Chondrocyte (in vitro differentiated cells): ENCODE measurements around the gene HMG20B. TPM values are rescaled to one million over a fixed set of nuclear protein-coding genes. Genes with fewer than 3 reads are reported as not detected.

Experiments used
- DNase-seq: peaks from one replicate; pipeline ENCODE4 v3.0.0; 2021; ENCODE audit warnings: mixed read lengths, low spot score
- H3K27ac Mint-ChIP-seq: one replicate; pipeline ENCODE4 v1.8.0; 2021; ENCODE audit warnings: mild to moderate bottlenecking, moderate library complexity, mixed read lengths; ENCODE audit not compliant: unreplicated experiment
- H3K27me3 Mint-ChIP-seq: 2 replicates; pipeline ENCODE4 v1.8.0; 2021; ENCODE audit warnings: low read depth, mixed read lengths
- H3K36me3 Mint-ChIP-seq: 2 replicates; pipeline ENCODE4 v1.8.0; 2021; ENCODE audit warnings: low read depth, mixed read lengths
- H3K4me1 Mint-ChIP-seq: 2 replicates; pipeline ENCODE4 v1.8.0; 2021; ENCODE audit warnings: low read depth, mild to moderate bottlenecking, mixed read lengths
- H3K4me3 Mint-ChIP-seq: one replicate; pipeline ENCODE4 v1.8.0; 2021; ENCODE audit warnings: mild to moderate bottlenecking, moderate library complexity, mixed read lengths; ENCODE audit not compliant: unreplicated experiment
- H3K9me3 Mint-ChIP-seq: 2 replicates; pipeline ENCODE4 v1.8.0; 2021; ENCODE audit warnings: low read depth, mixed read lengths
- CTCF ChIP-seq: fragments of 200-600 bp; sonication (generic); IDR thresholded peaks from 2 replicates; pipeline ENCODE4 v1.5.0; 2021; ENCODE audit warnings: antibody characterized with exemption, mild to moderate bottlenecking, moderate library complexity
- long read RNA-seq: library from polyadenylated mRNA; stranded (forward); transcript quantifications from one replicate; pipeline ENCODE4 v2.0.0, GENCODE V29; 2021
- total RNA-seq: library from RNA; stranded (reverse); gene quantifications from 3 replicates; pipeline ENCODE4 v1.2.1, GENCODE V29; 2021

HMG20B gene
- total RNA-seq: 60.9 to 69.3 TPM (median 68.2 TPM) in 3 replicates
- long read RNA-seq, transcript HMG20B-202 (10 exons, 1,596 nt): major isoform, 102 of 157 reads
- long read RNA-seq, partial matches to known transcripts: 23 of 157 reads
- long read RNA-seq, other reads (novel, unspliced or antisense): 31 of 157 reads

- H3K36me3 Mint-ChIP-seq: peaks cover 6% of the 10 kb centered on the region
- no peak for DNase-seq
- TF ChIP-seq CTCF: no peak
- peaks cover 15% of the 10 kb centered on the region for H3K4me1 Mint-ChIP-seq
- H3K4me3 Mint-ChIP-seq: peak within 1 kb of the TSS; percentile 75
- H3K27ac Mint-ChIP-seq: peak within 1 kb of the TSS; percentile 57
- no peaks in the 10 kb centered on the region for H3K9me3 Mint-ChIP-seq
- no peaks in the 10 kb centered on the region for H3K27me3 Mint-ChIP-seq
Measured at GRCh38 chr19:3572855-3573161, at the start of gene HMG20B. HMG20B (plus strand) TSS chr19:3572944; CDS start chr19:3573310, 366 bp downstream.

GRCh38 chr19:3523361-3524077 is 49.2 kb upstream of the HMG20B start:
- Mint-ChIP-seq H3K27me3 (no peaks in the 10 kb centered on the region), H3K9me3 (no peaks in the 10 kb centered on the region), H3K4me1 (peaks cover 4% of the 10 kb centered on the region), H3K36me3 (peaks cover 9% of the 10 kb centered on the region), H3K27ac (no peak overlapping the region), H3K4me3 (no peak overlapping the region)
- no peak for DNase-seq
- no peak for TF ChIP-seq CTCF

- no peak for DNase-seq
- H3K36me3 Mint-ChIP-seq: peaks cover 9% of the 10 kb centered on the region
- H3K27ac Mint-ChIP-seq: no peak overlapping the region
- no peaks in the 10 kb centered on the region for H3K9me3 Mint-ChIP-seq
- H3K4me3 Mint-ChIP-seq: no peak overlapping the region
- H3K27me3 Mint-ChIP-seq: no peaks in the 10 kb centered on the region
- TF ChIP-seq CTCF: no peak
- peaks cover 4% of the 10 kb centered on the region for H3K4me1 Mint-ChIP-seq
Measured at GRCh38 chr19:3524078-3524842, 48.5 kb upstream of the HMG20B start.

GRCh38 chr19:3524904-3525451 is 47.8 kb upstream of the HMG20B start:
- Mint-ChIP-seq H3K27ac (no peak overlapping the region), H3K4me1 (peaks cover 4% of the 10 kb centered on the region)
- no peak for DNase-seq

More at GRCh38 chr19:3524904-3525451, 47.8 kb upstream of the HMG20B start:
- no peak overlapping the region for H3K4me3 Mint-ChIP-seq
- H3K27me3 Mint-ChIP-seq: no peaks in the 10 kb centered on the region
- no peak for TF ChIP-seq CTCF
- peaks cover 9% of the 10 kb centered on the region for H3K36me3 Mint-ChIP-seq
- H3K9me3 Mint-ChIP-seq: no peaks in the 10 kb centered on the region
